Cerebellar cortex (tissue), 1 donor: ENCODE results near the gene KPNA6.
"Not testable (repeated sequence)": the region's sequence is repeated elsewhere in the genome, so short reads cannot be mapped to it uniquely, and the experiment has no call there.

Experiments
- DNase-seq: peaks from one replicate; pipeline ENCODE4 v3.0.0-alpha.2; 2015; ENCODE audit warnings: low spot score

Gene KPNA6

DNA sequence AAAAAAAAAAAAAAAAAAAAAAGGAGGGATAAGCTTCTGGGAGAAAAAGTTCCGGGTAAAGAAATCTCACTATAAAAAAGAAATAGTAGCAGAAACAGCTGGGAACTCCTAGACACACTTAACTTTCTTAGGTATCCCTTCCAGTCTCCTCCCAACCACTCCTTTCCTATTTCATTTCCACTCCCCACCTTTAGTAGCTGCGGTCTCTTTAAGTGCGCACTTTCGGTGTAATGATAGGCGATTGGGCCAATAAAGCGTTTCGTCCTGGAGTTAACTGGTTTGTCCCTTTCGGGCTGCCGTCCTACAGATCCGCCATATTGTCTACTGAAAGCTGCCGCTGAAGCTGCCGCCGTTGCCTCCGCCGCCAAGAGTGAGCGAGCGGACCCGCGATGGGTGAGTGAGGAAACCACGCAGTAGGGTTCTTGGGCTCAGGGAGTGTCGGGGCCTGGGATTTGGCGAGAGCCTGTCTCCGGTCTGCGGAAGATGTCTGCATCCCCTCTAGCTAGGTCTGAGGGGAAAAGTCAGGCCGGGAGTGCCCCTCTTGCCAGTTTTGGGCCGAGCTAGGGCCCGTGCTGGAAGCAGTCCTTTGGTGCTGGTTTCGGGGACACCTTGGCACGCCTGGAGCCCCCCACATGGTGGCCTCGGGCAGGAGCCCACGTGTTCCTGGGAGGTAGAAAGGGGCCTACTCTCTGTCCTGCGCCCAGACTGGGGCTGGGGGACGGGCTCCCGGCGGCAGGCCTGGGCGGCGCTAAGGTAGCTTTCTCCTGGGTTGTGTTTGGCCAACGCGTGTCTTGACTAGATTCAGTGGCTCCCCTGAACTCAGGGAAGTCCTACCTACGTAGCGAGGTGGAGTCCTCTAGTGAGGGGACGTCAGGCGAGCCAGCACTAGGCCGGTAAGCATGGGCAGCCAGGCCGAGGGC, at the start of gene KPNA6:
Gene KPNA6 (plus strand): TSS at position 315 of the 920 bp plus-strand sequence. CDS start 75 bp downstream, at position 390.
- peak; percentile 96 for DNase-seq

DNA sequence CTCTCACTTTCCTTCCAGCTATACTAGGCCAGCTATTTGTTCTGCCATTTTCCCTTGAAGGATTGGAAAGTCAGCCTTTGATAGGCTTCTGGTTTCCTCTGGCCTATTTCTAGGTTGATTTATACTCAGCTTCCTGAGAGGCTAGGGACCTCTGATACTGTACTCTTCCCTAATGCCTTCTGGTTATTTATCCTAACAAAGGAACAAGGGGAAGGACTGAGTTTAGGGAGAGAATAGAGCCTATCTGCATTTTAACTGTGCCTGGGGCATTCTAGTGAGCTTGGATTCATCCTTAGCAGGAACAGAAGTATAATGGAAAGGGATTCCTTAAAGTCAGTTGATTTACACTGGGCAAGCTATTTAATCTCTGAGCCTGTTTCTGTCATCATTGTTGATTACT, 46.9 kb upstream of the KPNA6 start:
- DNase-seq, result no peak

DNA sequence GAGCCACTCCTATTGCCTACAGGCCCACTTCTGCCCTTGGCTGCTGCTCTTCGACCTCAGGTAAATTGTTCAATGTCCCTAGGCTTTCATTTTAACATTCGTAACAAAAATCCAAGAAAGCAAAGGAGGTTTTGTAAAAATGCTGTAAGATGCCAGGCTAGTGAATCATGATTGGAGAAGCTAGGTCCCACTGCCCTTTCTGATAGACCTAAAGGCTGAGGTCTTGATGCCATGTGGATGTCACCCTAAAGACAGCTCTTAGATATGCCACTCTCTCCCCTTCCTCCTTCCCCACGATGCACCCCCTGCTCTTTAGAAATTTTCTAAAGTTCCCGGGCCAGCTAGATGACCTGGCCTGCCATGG, 45.0 kb upstream of the KPNA6 start:
- no peak for DNase-seq

DNA sequence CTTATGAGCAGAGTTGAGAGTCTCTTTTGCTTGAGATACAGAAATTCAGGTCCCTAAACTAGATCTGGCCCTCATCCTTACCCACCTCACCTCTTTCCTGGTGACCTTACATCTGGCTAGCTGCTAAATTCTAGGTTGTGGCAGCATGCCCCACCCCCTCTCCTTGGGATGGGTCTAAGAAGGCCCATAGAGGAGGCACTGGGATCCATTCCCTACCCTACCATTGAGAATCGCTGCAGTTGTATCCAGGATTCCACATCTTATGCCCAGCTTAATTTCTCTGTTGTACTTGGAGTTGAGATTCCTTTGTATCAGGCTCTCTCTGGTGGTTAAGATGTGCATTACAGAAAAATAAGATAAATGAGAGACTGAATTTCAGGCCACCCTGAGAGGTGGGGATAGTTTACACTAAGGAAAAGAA, 44.6 kb upstream of the KPNA6 start:
- DNase-seq, result peak; percentile 82

DNA sequence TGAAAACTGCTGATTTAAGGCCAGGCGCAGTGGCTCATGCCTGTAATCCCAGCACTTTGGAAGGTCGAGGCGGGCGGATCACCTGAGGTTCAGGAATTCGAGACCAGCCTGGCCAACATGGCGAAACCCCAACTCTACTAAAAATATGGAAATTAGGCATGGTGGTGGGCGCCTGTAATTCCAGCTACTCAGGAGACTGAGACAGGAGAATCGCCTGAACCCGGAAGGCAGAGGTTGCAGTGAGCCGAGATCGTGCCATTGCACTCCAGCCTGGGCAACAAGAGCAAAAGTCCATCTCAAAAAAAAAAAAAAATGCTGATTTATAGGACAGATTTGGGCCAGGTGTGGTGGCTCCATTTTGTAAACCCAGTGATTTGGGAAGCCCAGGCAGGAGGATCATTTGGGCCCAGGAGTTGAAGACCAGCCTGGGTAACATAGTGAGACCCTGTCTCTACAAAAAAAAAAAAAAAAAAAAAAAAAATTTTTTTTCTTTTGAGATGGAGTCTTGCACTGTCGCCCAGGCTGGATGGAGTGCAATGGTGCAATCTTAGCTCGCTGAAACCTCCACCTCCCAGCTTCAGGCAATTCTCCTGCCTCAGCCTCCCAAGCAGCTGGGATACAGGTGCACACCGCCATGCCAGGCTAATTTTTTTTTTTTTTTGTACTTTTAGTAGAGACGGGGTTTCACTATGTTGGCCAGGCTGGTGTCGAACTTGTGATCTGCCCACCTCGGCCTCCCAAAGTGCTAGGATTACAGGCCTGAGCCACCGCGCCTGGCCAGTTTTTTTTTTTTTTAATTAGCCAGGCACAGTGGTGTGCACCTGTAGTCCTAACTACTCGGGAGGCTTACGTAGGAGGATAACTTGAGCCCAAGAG, 42.0 kb upstream of the KPNA6 start:
- DNase-seq, result not testable (repeated sequence)

DNA sequence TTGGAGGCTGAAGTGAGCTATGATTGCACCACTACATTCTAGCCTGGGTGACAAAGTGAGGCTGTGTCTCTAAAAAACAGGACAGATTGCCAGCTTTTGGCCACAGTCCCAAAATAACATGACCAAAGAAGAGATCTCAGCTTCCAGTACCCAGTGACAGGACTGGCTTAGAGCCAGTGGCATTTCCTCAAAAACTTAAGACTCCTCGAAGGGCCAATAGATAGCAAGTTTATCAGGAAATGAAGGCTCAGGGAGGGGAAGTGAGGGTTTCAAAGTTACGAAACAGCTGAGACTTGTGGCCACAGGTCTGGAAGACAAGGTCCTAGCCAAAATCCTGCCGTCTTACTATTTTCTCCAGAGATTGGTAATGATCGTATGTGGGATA, 41.4 kb upstream of the KPNA6 start:
- no peak for DNase-seq

DNA sequence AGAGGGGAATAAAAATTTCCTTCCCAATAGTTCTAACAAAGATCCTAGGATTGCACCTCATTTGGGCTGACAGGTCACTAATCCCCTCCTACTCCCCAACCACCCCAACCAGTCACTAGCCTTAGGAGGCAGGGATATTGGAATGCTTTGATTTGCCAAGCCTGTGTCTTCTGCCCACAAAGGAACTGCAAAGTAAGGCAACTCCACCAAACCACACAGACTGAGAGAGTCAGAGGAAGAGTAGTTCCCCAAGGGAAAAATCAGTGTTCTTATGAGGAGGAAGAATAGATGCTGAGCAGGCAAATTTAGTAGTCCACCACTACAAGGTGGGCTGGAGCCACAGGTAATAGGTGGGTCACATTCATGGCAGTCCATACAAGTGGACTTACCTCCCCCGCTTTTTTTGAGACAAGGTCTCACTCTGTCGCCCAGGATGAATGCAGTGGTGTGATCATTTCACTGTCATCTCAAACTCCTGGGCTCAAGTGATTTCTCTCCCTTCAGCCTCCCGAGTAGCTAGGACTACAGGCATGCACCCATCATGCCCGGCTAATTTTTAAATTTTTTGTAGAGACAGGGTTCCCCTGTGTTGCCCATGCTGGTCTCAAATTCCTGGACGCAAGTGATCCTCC, 38.8 kb upstream of the KPNA6 start:
- no peak for DNase-seq

DNA sequence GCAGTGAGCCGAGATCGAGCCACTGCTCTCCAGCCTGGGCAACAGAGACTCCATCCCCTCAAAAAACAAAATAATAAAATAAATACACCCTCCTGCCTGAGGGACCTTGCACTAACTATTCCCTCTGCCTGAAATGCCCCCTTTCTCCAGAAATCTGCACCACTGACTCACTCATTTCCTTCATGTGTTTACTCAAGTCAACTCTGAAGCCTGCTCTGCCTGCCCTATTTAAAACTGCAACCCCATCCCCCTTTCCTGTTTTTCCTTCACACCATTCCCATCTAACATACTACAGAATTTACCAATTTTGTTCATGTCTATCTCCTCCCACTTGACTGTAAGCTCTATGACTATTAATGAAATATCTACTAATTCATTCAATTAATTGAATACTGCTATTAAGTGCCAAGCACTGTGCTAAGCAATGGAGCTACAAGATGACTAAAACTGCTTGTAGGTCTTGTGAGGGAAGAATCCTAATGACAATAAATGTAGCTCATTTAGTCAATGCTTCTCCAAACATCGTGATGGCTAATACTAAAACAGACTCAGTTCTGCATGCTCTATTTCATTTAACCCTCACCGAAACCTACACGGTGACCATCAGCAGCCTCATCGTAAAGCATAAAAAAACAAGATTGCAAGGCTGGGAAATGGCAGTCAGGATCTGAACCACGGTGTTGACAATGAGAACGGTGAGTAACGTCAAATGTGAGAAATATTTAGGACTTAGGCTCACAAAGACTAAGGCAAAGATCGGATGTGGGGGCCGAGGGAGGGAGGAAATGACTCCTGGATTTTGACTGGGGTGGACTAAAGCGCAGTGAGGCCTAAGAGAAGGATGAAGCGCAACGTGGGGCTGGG, 35.9 kb upstream of the KPNA6 start:
- peak; percentile 42 for DNase-seq

DNA sequence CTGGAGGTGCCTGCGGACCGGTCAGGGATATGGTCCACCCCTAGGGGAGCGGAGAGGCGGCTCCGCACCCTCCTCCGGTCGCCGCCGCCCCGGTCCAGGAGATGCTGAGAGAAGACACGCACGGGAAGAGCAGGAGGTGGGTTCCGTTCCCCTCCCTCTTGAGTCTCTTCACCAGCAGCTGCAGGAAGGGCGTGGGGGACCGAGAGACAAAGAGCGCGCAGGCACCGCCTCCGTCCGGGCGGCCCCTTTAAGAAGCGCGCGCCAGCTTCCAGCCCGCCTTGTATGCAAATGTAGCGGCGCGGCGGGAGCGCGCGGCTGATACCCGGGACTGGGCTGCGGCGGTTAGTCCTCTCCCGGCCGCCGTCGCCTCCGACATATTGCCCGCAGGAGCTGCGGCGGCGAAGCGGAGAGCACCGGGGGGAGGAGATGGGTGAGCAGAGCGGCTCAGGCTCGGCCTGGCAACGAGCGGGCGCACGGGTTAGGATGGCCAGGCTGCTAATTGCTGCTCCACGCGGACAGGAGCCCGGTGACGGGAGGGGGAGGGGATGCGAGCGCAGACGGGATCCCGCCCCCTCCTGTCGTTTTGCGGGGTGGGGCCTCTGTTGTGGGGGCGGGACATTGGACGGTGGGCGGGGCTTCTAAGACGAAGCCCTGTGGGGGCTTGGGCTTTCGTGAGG, 35.1 kb upstream of the KPNA6 start, which contains the start of gene TMEM39B:
Gene TMEM39B (plus strand): TSS at position 318 of the 677 bp plus-strand sequence. CDS start 109 bp downstream, at position 427.
- peak; percentile 95 for DNase-seq

DNA sequence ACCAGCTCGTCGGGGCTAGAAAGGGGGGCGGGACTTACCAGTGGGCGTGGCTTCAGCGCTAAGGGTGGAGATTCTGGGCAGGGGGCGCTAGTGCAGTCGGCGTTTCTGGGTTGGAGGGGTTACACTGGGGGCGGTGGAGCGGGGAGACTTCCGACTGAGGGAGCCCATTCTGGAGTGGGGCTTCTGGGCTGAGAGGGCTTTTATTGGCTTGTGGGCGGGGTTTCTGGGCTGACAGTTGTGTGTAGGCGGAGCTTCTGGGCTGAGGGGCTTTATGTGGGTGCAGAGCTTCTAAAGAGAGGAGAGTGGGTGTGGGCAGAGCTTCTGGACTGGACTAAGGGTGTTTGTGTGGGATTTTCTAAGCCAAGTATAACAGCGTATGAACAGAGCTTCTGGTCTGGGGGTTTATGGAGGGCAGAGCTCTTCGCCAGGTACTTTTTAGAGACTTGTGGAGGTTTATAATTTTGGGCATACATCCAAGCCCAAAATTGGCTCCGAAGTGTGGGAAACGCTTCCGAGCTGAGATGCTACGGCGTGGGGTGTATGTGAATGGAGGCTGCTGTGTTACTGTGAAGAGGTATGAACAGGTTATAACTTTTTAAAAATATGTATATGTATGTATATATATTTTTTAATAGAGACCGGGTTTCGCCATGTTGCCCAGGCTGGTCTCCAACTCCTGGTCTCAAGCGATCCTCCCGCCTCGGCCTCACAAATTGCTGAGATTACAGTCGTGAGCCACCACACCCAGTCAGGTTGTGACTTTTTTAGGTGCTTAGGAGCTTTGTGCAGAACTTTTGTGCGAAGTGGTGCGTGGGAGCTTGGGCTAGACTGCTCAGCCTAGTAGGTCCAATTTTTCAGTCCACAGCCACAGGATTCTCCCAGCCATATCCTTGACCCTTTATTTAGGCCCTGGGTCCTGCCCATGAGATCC, 34.3 kb upstream of the KPNA6 start:
- DNase-seq, result no peak

DNA sequence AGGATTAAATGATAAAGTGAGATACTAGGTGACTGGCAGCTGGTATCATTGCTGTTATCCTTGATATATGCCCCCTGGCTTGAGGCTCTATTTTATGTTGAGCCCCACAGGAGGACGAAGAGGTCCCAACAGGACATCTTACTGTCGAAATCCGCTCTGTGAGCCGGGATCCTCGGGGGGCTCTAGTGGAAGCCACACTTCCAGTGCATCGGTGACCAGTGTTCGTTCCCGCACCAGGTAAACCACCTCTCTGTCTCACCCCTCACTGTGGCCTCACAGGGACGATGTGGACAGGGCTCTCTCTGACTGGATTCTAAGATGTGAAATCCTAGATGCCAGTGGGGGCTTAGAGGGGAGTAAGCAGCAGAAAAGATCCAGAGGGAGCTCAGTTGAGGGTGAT, 33.0 kb upstream of the KPNA6 start:
- DNase-seq, result no peak

DNA sequence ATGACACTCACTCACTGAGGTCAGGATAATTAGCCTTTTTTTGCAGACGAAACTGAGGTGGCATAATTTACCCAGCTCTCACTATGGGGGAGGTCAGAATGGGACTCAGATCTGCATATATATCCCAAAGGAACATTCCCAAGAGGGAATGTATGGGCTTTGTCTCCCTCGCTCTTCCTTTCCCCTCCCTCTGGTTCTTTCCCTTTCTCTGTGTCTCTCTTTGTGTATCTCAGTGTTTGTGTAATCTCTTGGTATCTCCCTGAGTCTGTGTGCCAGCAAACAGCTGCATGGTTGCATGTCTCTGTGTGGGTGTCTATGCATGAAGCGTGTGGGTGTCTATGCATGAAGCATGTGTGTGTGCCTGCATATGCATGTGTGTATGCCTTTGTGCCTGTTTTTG, 30.4 kb upstream of the KPNA6 start:
- no peak for DNase-seq

DNA sequence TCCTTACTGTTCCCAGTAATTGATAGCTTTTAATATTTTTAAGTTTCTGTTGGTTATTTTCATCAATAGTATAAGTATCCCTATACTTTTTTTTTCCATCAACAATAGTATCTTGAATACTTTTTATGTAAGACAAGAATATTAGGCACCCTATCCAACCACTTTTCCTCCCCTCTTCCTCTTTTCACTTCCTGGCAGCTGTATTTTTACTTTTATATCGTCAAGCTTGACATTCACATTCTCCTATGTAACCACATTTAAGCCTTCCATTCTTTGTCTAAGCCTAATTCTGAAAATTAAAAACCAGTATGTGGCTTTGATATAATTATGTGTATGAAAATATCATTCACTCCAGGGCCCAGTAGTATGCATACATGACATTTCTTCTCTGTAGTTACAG, 25.8 kb upstream of the KPNA6 start:
- DNase-seq, result no peak

DNA sequence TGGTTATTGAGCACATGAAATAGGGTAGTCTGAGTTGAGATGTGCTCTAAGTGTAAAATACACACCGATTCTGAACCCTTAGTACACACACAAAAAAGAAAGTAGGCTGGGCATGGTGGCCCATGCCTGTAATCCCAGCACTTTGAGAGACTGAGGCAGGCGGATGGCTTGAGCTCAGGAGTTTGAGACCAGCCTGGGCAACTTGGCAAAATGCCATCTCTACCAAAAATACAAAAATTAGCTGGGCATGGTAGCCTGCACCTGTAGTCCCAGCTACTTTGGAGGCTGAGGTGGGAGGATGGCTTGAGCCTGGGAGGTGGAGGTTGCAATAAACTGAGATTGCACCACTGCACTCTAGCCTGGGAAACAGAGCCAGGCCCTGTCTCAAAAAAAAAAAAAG, 21.5 kb upstream of the KPNA6 start:
- not testable (repeated sequence) for DNase-seq

DNA sequence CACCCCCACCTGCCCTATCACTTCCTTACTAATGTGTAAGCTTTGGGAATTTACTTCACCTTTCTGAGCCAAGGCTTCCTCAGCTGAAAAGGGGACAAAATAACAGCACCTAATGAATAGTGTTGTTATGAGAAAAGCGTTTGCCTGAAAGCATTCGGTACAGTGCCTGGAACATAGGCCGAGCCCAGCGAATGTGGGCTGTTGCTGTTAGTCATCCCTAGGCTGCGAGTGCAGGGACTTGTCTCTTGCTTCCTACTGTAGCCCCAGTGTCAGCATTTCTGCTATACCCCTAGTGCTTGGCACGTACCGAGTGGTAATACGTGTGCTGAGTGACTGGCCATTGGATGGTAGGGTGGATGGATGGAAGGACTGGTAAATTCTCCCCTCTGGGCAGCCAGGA, 16.7 kb upstream of the KPNA6 start:
- no peak for DNase-seq

DNA sequence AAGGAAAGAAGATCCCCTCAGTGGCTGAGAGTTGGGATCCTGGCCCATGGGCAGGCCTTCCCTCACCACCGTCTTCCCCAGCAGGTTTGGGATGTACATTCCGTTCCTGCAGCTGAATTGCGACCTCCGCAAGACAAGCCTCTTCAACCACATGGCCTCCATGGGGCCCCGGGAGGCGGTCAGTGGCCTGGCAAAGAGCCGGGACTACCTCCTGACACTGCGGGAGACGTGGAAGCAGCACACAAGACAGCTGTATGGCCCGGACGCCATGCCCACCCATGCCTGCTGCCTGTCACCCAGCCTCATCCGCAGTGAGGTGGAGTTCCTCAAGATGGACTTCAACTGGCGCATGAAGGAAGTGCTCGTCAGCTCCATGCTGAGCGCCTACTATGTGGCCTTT, 16.3 kb upstream of the KPNA6 start:
- DNase-seq, result no peak

DNA sequence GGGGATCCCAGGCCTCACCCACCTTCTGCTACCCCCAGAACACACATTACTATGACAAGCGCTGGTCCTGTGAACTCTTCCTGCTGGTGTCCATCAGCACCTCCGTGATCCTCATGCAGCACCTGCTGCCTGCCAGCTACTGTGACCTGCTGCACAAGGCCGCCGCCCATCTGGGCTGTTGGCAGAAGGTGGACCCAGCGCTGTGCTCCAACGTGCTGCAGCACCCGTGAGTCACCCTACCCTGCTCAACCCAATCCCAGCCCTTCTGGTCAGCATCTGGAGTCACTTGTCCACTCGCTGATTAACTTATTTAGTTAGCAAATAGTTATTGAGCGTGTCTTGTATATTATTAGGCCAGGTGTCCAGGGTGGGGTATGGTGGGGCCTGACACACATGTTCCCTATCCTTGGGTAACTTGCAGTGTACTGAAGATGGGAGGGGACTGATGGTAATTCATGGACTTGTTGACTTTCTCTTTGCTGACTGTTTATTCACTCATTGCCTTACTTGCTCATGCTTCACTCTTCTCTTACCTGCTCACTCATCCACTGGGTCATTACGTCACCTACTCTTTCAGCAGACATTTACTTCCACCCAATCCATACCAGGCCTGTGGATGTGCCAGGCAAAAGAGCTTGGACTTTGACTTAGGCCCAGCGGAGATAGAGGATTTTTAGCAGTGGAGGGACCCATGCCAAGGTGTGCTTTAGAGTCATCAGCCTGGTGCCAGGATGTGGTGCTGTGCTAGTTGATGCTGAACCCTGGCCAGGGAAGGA, 12.9 kb upstream of the KPNA6 start:
- no peak for DNase-seq

DNA sequence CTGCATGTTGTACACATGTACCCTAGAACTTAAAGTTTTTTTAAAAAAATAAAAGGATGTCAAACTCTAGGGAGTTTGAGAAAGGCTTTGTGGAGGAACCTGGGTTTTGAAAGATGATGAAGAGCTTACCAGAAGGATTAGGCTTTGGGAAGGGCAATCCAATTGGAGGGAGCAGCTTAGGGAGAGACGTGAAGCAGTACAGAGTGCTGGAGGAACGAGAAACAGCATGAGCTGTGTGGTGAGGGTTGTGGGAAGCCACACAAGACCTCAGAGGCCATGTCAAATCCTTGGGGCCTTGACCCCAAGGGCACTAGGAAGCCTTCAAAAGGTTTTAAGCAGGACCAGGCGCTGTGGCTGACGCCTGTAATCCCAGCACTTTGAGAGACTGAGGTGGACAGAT, 8.4 kb upstream of the KPNA6 start:
- DNase-seq, result no peak

DNA sequence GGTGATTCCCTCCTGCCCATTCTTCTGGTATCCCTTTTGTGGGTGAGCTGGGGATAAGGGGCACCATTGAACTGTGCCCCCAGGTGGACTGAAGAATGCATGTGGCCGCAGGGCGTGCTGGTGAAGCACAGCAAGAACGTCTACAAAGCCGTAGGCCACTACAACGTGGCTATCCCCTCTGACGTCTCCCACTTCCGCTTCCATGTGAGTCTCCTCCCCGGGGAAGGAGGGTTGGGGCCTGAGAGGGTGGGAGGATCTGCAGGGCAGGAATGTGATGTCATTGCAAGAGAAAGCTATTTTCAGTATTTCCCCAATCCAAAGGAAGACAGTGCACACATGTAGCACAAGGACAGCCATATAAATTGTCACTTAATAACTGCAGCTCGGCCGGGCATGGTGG, 7.5 kb upstream of the KPNA6 start:
- DNase-seq, result no peak
